Nasal cavity respiratory epithelium epithelial cell of viscerocranial mucosa (primary cell): Measurements from ENCODE around the gene SHISAL1. TPM values are rescaled to one million over a fixed set of nuclear protein-coding genes. Genes with fewer than 3 reads are reported as not detected.

Experiments
- total RNA-seq: library from RNA; depleted of rRNA; stranded (reverse); fragments of >200 nt; gene quantifications from 2 replicates; pipeline ENCODE4 v1.2.3, GENCODE V29; 2014

Gene SHISAL1
- total RNA-seq, result under 0.01 and 0.57 TPM in 2 replicates

GRCh38 chr22:44312766-44313165, at the start of gene SHISAL1:
Gene SHISAL1, minus strand, starts transcription at chr22:44312951. Its CDS starts 12,006 bp downstream, at chr22:44300945.

Other genes with a start within 250 kb of the SHISAL1 start
- not detected in 2 replicates for gene PARVG, start 132.0 kb downstream of the SHISAL1 start, total RNA-seq
- gene RTL6, start 185.3 kb upstream of the SHISAL1 start, total RNA-seq, result 4.8 and 17.3 TPM in 2 replicates